Measurements from ENCODE around the gene MRPL17. TPM values are rescaled to one million over a fixed set of nuclear protein-coding genes. Genes with fewer than 3 reads are reported as not detected.

MRPL17 gene
- total and polyA plus RNA-seq, 2 of the 13 experiments (the other 11 are each of a cell fraction or from before 2014, with no cell fraction given), result 59.4 to 90.0 TPM

DNA sequence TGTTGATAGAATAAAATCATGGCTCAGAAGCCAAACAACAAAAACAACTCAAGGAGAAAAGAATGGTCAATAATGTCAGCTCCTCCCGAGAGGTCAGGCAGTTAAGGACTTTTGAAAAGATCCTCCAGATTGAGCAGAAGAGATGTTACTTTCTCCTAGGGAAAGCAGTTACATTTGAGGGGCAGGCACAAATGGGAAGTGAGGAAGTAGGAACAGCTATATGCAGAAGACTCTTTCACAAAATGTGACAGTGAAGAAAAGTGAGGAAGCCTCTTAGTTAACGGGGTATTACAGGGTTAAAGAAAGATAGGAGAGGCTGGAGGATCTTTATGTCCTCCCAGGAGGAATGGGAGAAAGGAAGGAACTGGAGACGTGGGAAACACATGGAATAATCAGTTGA is 31.0 kb downstream of the MRPL17 start (continued):
- TF ChIP-seq ISL2 (CRISPR knock-in tag; IDR thresholded peaks at IDR 0.05), result no peak
- no peak for TF ChIP-seq DMAP1 (CRISPR knock-in tag; IDR thresholded peaks at IDR 0.05)
- no peak for TF ChIP-seq NR1H2 (CRISPR knock-in tag; IDR thresholded peaks at IDR 0.05; ENCODE audit: borderline replicate concordance, low read depth)

DNA sequence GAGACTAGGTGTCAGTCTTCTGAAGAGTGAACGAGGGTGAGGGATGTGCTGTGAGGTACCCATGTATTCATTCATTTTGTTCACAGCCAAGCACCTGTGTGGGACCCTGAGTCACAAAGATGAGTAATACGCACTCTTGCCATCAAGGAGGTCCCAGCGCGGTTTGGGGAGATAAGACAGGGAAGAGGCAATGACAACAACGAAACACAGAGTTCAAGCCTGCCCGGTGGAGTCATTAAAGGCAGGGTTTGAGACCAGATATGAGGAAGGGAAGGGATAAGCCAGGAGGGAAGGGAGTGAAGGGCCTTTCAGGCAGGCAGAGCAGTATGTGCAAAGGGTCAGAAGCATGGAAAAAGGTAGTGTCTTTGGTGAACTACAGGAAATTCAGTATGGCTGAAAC is 32.2 kb downstream of the MRPL17 start:
- Histone ChIP-seq H2AFZ (ENCODE audit: low read length) (no peak overlapping the region), H3K4me1 (ENCODE audit: insufficient read depth, low read length) (peaks cover 12% of the 10 kb centered on the region), H4K20me1 (ENCODE audit: insufficient read depth, low read length) (no peaks in the 10 kb centered on the region; the same call in 1 of the 2 replicates), H3K4me2 (ENCODE audit: low read depth, low read length) (no peak overlapping the region), H3K27ac (ENCODE audit: extremely low read length, insufficient read depth, low read length) (no peak overlapping the region), H3K27me3 (ENCODE audit: control insufficient read depth in 1 of 2, insufficient read depth in 2 of 2, low read length in 2 of 2) (peaks cover 12 to 94% of the 10 kb centered on the region in 2 experiments), H3K9me3 (ENCODE audit: low read length) (no peaks in the 10 kb centered on the region), H3K79me2 (ENCODE audit: insufficient read depth, low read length) (no peaks in the 10 kb centered on the region), H3K9ac (ENCODE audit: insufficient read depth, low read depth, low read length) (no peak overlapping the region), H3K4me3 (replicated peaks in 1 of 3; ENCODE audit: insufficient read depth in 1 of 3, low read depth in 2 of 3, low read length in 3 of 3) (no peak overlapping the region), H3K36me3 (replicated peaks in 1 of 2; ENCODE audit: control insufficient read depth in 1 of 2, insufficient read depth in 2 of 2, low read length in 2 of 2) (no peaks in the 10 kb centered on the region)
- TF ChIP-seq ATM (IDR thresholded peaks at IDR 0.05; ENCODE audit: borderline replicate concordance) (no peak), NFRKB (IDR thresholded peaks at IDR 0.05) (no peak), ZNF136 (CRISPR knock-in tag; IDR thresholded peaks at IDR 0.05; ENCODE audit: low read depth) (no peak), ZNF496 (CRISPR knock-in tag; IDR thresholded peaks at IDR 0.05; ENCODE audit: insufficient replicate concordance) (no peak)
- CTCF ChIA-PET (ENCODE audit: low intra/inter-chr PET ratio, low total read pairs), result no interaction called here
- POLR2A ChIA-PET, result no interaction called here
- ATAC-seq (no peak), DNase-seq (ENCODE audit: low spot score) (no peak), FAIRE-seq (no peak)
- WGBS (ENCODE audit: low lambda C conversion rate), result 2% methylated on average over 6 of the region's 6 CpGs
- intact Hi-C loops (cut with micrococcal nuclease; ENCODE audit: unreplicated experiment) (no loop called here), in situ Hi-C loops (cut with HindIII; ENCODE audit: extremely low pct_ligation_motif_present, low pct_unique_long_range_greater_than_20kb) (no loop called here)
- BruUV-seq (replicated peaks), result no TSS peak

DNA sequence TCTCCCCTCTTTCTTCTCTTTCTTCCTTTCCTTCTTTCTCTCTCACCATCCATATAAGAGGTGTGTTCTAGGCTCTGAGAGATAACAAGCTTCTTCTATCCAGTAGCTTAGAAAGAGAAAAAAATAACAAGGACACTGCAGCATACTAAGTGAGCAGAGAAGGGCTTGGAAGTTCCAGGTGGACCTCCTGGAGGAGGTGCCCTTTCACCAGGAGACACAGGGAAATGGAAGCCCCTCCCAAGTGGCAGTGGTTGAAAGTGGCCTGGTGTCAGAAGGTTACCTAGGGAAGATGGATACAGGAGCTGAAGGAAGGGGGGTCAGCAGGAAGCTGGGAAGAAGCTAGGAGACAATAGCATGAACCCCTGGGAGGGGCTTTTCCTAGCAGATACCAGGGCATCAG is 33.0 kb downstream of the MRPL17 start:
- Histone ChIP-seq H3K4me3 (replicated peaks in 1 of 3; ENCODE audit: insufficient read depth in 1 of 3, low read depth in 2 of 3, low read length in 3 of 3) (no peak overlapping the region), H3K27me3 (ENCODE audit: control insufficient read depth in 1 of 2, insufficient read depth in 2 of 2, low read length in 2 of 2) (peaks cover 10 to 100% of the 10 kb centered on the region in 2 experiments), H2AFZ (ENCODE audit: low read length) (no peak overlapping the region), H3K9ac (ENCODE audit: insufficient read depth, low read depth, low read length) (no peak overlapping the region), H3K79me2 (ENCODE audit: insufficient read depth, low read length) (no peaks in the 10 kb centered on the region), H3K9me3 (ENCODE audit: low read length) (no peaks in the 10 kb centered on the region), H3K36me3 (replicated peaks in 1 of 2; ENCODE audit: control insufficient read depth in 1 of 2, insufficient read depth in 2 of 2, low read length in 2 of 2) (no peaks in the 10 kb centered on the region), H3K4me2 (ENCODE audit: low read depth, low read length) (no peak overlapping the region), H3K4me1 (ENCODE audit: insufficient read depth, low read length) (peaks cover 11% of the 10 kb centered on the region), H3K27ac (ENCODE audit: extremely low read length, insufficient read depth, low read length) (no peak overlapping the region), H4K20me1 (ENCODE audit: insufficient read depth, low read length) (no peaks in the 10 kb centered on the region; the same call in 1 of the 2 replicates)
- intact Hi-C loops (cut with micrococcal nuclease; ENCODE audit: unreplicated experiment), result no loop called here
- in situ Hi-C loops (cut with HindIII; ENCODE audit: extremely low pct_ligation_motif_present, low pct_unique_long_range_greater_than_20kb), result no loop called here
- ChIA-PET POLR2A (interaction anchor here (1.0 kb wide), 1 partner anchor 31 kb away, joined by 3 read pairs; the partner anchor contains the start of gene TPP1), CTCF (ENCODE audit: low intra/inter-chr PET ratio, low total read pairs) (no interaction called here)
- no peak for FAIRE-seq
- no peak for DNase-seq (ENCODE audit: low spot score)
- no peak for ATAC-seq
- no TSS peak for BruUV-seq (replicated peaks)
- TF ChIP-seq ZNF143 (CRISPR knock-in tag; IDR thresholded peaks at IDR 0.05), result no peak
- no peak for TF ChIP-seq ATAD3A (CRISPR knock-in tag; IDR thresholded peaks at IDR 0.05)

Data from HepG2 (cell line).